GM12892 (cell line): ENCODE data around the gene PCID2.
"Not testable (repeated sequence)": the region's sequence is repeated elsewhere in the genome, so short reads cannot be mapped to it uniquely, and the experiment has no call there.

Experiments
- DNase-seq: peaks from one replicate; pipeline ENCODE4 v3.0.0; 2011; ENCODE audit not compliant: insufficient read length
- FAIRE-seq: peaks from 2 replicates; lab custom pipeline; 2011; peaks lifted over from hg19 to GRCh38; lab: Jason Lieb, UNC
- POLR2A ChIP-seq: IDR thresholded peaks from 2 replicates; pipeline ENCODE4 v1.6.1; 2011; ENCODE audit warnings: low read depth, low read length, control low read depth
- POLR2AphosphoS5 ChIP-seq: IDR thresholded peaks from 2 replicates; pipeline ENCODE4 v1.6.1; 2011; ENCODE audit warnings: low read depth, low read length, control low read depth
- TAF1 ChIP-seq: IDR thresholded peaks from 2 replicates; pipeline ENCODE4 v1.6.1; 2011; ENCODE audit warnings: low read depth, mild to moderate bottlenecking, control low read depth, low read length, borderline replicate concordance

Gene PCID2

DNA sequence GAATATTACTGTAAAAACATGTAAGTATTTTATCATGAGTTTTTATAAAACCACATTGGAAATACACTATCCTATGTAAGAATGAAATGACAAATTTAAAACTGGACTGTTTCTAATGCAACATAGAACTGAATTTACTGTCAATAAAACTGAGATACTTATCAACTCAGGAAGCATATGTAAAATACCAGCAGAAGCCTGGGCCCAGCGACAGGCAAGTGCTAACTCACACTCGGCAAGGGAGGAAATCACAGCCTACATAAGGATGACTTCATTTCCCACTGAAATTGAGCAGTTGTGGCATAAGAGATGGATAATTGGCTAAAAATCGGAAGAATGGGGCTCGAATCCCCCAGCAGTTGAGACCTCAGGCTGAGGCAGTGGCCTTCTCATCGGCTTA lies 38.0 kb downstream of the PCID2 start:
- no peak for DNase-seq
- no peak for FAIRE-seq
- TF ChIP-seq POLR2AphosphoS5 (no peak), POLR2A (no peak), TAF1 (no peak)

- FAIRE-seq = no peak
- TF ChIP-seq POLR2A (no peak), POLR2AphosphoS5 (no peak), TAF1 (no peak)
- no peak for DNase-seq
Measured at GRCh38 chr13:113169277-113170272, 38.9 kb downstream of the PCID2 start.

DNA sequence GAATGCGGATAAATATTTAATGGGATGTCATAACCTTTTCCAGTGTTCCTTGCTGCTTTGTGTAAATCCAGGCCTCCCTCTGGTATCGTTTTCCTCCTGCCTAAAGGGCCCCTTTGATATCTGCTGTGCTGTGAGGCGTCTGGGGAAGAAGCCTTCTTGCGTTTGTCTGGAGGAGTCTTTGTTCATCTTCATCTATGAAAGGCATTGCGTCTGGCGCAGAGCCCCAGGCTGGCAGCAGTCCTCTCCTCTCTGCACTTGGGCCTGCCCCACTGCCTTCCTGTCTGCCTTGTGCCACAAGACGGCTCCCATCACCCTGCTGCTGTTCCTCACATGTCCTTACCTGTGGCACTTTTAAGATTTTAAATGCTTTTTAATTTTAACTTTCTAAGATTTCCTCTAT lies 40.3 kb downstream of the PCID2 start:
- FAIRE-seq (no peak), DNase-seq (no peak)
- TF ChIP-seq POLR2AphosphoS5 = no peak
- TF ChIP-seq POLR2A = no peak
- no peak for TF ChIP-seq TAF1

DNA sequence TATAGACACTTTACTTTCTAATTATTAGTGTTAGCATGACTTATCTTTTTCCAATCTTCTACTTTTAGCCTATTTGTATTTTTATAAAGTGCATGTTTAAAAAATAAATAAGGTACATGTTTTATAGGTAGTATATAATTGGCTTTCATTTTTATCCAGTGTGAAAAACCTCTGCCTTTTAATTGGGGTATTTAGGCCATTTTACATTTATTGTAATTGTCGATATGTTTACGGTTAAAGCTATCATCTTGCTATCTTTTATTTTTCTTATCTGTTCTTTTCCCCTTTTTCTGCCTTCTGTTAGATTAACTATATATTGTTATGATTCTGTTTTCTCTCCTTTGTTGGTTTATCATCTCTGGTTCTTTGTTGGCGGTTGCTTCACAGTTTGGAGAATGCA lies 40.9 kb downstream of the PCID2 start:
- FAIRE-seq (no peak), DNase-seq (no peak)
- TF ChIP-seq POLR2A (no peak), POLR2AphosphoS5 (no peak), TAF1 (no peak)

DNA sequence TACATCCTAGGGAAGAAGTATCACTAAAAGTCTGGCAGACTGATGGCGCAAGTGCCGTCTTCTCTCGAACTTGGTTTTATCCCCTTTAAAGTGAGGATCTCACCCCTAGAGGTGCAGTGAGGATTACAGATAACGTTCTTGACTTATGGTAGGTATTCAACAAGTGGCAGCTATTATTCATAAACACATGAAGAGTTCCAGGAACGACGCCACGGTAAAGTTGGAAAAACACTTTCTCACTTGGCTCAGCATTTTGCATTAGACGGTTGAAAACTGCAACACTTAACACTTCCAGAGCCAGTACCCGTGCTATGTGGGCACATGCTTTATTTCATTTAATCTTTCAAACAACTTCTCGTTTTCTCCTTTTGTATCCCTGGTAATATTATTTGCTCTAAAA lies 41.3 kb downstream of the PCID2 start:
- TF ChIP-seq POLR2A (no peak), POLR2AphosphoS5 (no peak), TAF1 (no peak)
- no peak for FAIRE-seq
- DNase-seq = no peak

DNA sequence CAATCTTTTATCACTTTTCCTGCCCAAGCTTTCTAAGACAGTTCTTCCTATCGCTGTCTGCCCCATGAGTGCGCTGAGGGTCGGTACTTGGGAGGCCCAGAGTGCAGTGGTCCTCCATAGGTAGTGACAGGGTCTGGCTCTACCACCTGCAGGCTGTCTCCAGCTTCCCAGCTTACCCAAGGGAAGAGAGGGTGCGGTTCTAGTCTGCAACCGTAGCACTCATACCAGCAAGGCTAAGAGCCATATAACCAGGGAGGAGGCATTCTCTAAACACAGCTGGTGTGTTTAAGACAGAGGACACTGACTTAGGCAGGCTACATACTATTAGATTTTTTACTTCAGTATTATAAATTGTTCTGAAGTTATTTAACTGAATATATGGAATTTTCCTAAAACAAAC lies 41.8 kb downstream of the PCID2 start:
- DNase-seq (no peak), FAIRE-seq (no peak)
- TF ChIP-seq POLR2A (no peak), TAF1 (no peak), POLR2AphosphoS5 (no peak)

GRCh38 chr13:113166266-113166665 lies 42.2 kb downstream of the PCID2 start:
- no peak for TF ChIP-seq POLR2AphosphoS5
- TF ChIP-seq TAF1 = no peak
- TF ChIP-seq POLR2A = no peak
- FAIRE-seq (no peak), DNase-seq (no peak)

DNA sequence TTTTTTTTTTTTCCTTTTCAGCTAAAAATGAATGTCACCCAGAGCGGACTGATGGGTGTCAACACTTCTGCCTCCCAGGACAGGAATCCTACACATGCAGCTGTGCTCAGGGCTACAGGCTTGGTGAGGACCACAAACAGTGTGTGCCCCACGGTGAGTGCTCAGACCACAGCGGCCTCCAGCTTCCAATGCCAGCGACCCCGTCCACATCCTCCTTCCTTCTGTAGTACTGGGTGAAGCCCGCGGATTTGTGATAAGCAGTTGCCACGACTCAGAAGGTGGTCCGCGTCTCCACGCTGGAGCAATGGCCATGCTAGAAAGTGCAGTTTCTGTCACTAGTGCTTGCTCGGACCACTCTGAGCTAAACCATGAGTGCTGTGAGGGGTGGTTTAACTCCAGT lies 44.0 kb downstream of the PCID2 start:
- no peak for DNase-seq
- TF ChIP-seq POLR2AphosphoS5 (no peak), TAF1 (no peak), POLR2A (no peak)
- no peak for FAIRE-seq

GRCh38 chr13:113162783-113163685 lies 45.4 kb downstream of the PCID2 start:
- TF ChIP-seq POLR2AphosphoS5 = no peak
- TF ChIP-seq TAF1 = no peak
- no peak for TF ChIP-seq POLR2A
- FAIRE-seq (no peak), DNase-seq (no peak)

DNA sequence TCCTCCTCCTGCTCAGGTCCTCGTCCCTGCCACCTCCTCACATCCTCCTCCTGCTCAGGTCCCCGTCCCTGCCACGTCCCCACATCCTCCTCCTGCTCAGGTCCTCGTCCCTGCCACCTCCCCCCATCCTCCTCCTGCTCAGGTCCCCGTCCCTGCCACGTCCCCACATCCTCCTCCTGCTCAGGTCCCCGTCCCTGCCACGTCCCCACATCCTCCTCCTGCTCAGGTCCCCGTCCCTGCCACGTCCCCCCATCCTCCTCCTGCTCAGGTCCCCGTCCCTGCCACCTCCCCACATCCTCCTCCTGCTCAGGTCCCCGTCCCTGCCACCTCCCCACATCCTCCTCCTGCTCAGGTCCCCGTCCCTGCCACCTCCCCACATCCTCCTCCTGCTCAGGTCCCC lies 46.5 kb downstream of the PCID2 start:
- DNase-seq, FAIRE-seq: not testable (repeated sequence)

DNA sequence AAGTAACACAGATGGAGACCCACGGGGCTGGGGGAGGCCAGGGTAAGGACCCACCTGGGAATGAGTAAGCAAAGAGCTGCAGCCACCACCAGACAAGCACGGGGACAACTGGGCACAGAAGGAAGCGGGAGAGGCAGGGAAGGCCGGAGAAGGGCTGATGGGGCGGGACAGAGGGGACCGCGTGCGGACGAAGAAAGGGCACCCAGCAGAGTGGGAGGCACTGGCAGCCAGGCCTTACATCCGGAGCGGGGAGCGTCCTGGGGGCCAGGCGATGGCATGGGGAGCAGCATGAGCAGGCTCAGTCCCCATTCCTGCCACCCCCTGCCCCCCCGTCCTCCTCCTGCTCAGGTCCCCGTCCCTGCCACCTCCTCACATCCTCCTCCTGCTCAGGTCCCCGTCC lies 47.0 kb downstream of the PCID2 start:
- no peak for DNase-seq
- no peak for FAIRE-seq
- TF ChIP-seq TAF1 (no peak), POLR2A (no peak), POLR2AphosphoS5 (no peak)

- TF ChIP-seq POLR2AphosphoS5 = no peak
- TF ChIP-seq TAF1 = no peak
- no peak for TF ChIP-seq POLR2A
- DNase-seq (no peak), FAIRE-seq (no peak)
Measured at GRCh38 chr13:113160983-113161382, 47.5 kb downstream of the PCID2 start.
